Ascending aorta (tissue), 2 donors: Measurements from ENCODE around the gene RUNX1. TPM values are rescaled to one million over a fixed set of nuclear protein-coding genes. Genes with fewer than 3 reads are reported as not detected.

ENCODE experiments used
- DNase-seq, 2 donors: peaks; one replicate each; pipeline ENCODE4 v3.0.0-alpha.2; 2019; ENCODE audit warnings: low spot score in 2 of 2
- H3K27ac ChIP-seq, 2 donors: fragments of 200-600 bp; sonication (generic); one replicate each; pipeline ENCODE4 v1.5.1; 2016 to 2017; ENCODE audit warnings: mild to moderate bottlenecking in 1 of 2
- H3K27me3 ChIP-seq: fragments of 200-600 bp; sonication (generic); one replicate; pipeline ENCODE4 v1.5.1; 2017
- H3K36me3 ChIP-seq, 2 donors: fragments of 200-600 bp; sonication (generic); one replicate each; pipeline ENCODE4 v1.5.1; 2016
- H3K4me1 ChIP-seq, 2 donors: fragments of 200-600 bp; sonication (generic); one replicate each; pipeline ENCODE4 v1.5.1; 2016 to 2017; ENCODE audit warnings: mild to moderate bottlenecking in 1 of 2
- H3K4me3 ChIP-seq, 2 donors: fragments of 200-600 bp; sonication (generic); one replicate each; pipeline ENCODE4 v1.5.1; 2016 to 2017; ENCODE audit warnings: mild to moderate bottlenecking in 1 of 2
- H3K9me3 ChIP-seq, 2 donors: fragments of 200-600 bp; sonication (generic); one replicate each; pipeline ENCODE4 v1.5.1; 2016
- intact Hi-C: fragments of 100-400 bp; cut with DNase I; formaldehyde crosslinking; loops from one replicate; pipeline ENCODE4 v1.15.1; 2023
- total RNA-seq: library from RNA; depleted of rRNA; stranded (reverse); fragments of >200 nt; gene quantifications from one replicate; pipeline ENCODE4 v1.1.0, GENCODE V29; 2016
- TF ChIP-seq, protein P1 (sequence below), 3 experiments: fragments of 200-600 bp in 2 of 3; fragments of 450-650 bp in 1 of 3; sonication (generic) in 2 of 3; IDR thresholded peaks; one replicate each; pipeline ENCODE4 v1.5.1; 2016 to 2019; ENCODE audit warnings: antibody characterized with exemption in 3 of 3, mild to moderate bottlenecking in 1 of 3, moderate library complexity in 1 of 3

RUNX1 gene
- total RNA-seq, 1 donor from 2014 or later = 16.3 TPM

DNA sequence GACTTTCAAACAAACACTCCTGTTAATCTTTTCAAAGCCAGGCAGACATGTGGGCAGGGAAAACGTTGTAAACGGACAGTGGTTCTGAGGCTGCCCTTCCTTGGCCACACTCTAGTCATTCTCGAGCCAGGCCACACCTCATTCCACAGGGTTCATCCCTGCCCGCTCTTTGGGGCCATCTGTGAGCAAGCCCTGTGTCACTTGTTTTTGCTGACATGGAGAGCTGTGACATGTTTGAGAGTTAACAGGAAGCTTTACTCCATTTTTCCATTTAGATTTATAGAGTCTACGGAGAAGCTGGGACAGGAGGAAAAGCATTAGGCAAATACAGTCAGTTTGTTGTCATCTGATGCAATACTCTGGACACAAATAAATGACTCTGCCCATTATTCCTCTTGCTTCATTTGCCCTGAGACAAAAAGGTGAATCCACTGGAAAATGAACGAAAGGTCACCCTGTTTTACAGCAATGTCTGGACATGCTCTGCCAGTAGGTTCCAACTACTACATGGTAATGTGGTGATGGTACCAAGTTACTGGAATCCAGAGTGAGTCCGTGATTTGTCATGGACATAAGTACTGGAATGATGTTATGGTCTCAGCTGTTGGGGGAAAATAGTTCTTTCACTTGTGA, 253.4 kb downstream of the RUNX1 start:
- TF ChIP-seq, protein P1, sequence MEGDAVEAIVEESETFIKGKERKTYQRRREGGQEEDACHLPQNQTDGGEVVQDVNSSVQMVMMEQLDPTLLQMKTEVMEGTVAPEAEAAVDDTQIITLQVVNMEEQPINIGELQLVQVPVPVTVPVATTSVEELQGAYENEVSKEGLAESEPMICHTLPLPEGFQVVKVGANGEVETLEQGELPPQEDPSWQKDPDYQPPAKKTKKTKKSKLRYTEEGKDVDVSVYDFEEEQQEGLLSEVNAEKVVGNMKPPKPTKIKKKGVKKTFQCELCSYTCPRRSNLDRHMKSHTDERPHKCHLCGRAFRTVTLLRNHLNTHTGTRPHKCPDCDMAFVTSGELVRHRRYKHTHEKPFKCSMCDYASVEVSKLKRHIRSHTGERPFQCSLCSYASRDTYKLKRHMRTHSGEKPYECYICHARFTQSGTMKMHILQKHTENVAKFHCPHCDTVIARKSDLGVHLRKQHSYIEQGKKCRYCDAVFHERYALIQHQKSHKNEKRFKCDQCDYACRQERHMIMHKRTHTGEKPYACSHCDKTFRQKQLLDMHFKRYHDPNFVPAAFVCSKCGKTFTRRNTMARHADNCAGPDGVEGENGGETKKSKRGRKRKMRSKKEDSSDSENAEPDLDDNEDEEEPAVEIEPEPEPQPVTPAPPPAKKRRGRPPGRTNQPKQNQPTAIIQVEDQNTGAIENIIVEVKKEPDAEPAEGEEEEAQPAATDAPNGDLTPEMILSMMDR (IDR thresholded peaks at IDR 0.05) = no peak
- Histone ChIP-seq H3K4me1 (no peaks in the 10 kb centered on the region), H3K27me3 (no peaks in the 10 kb centered on the region), H3K27ac (peak overlapping the region in 1 of 2 donors; percentile 34), H3K4me3 (no peak overlapping the region), H3K36me3 (peaks cover 0 to 4% of the 10 kb centered on the region in 2 donors), H3K9me3 (no peaks in the 10 kb centered on the region)
- intact Hi-C loops = no loop called here
- no peak for DNase-seq

DNA sequence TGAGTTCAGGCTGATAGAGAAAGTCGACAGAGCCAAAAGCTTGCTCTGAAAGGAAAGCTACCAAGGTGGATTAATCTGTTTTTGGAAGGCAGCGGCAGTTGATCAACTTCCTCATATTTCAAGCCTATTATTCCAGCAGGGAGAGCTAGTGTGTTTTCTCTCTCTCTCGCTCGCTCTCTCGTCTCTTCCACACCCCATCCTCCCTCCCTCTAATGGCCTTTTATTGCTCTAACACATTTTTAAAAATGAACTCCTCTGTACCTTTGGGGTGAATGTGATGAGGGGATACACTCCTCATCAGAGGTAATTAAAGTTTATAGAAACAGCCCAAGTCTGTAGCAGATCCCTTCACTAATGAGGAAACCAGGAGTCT, 253.9 kb downstream of the RUNX1 start:
- TF ChIP-seq, protein P1 (IDR thresholded peaks at IDR 0.05) = peak in 1 of 3 experiments; percentile 12
- Histone ChIP-seq H3K9me3 (no peaks in the 10 kb centered on the region), H3K4me1 (no peaks in the 10 kb centered on the region), H3K27ac (peak overlapping the region; percentile 34 to 46), H3K27me3 (no peaks in the 10 kb centered on the region), H3K4me3 (no peak overlapping the region), H3K36me3 (peaks cover 0 to 4% of the 10 kb centered on the region in 2 donors)
- no peak for DNase-seq
- intact Hi-C loops = no loop called here

DNA sequence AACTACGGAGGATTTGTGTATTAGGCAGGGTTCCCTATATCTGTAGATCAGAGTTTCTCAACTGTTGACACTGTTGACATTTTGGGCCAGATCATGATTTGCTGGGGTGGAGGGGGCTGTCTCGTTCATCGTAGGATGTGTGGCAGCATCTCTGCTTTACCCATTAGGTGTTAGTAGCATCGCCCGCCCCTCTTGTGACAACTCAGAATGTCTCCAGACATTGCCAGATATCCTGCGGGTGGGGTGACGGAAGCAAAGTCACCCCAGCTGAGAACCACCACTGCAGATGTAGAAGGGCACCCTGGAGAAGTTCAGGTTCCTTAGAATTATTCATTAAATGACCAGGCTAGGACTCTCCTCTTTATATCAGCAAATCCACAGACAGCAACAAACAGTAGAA, 254.4 kb downstream of the RUNX1 start:
- no peak overlapping the region for H3K4me3 ChIP-seq
- no peaks in the 10 kb centered on the region for H3K9me3 ChIP-seq
- no peaks in the 10 kb centered on the region for H3K4me1 ChIP-seq
- H3K36me3 ChIP-seq = peaks cover 0 to 4% of the 10 kb centered on the region in 2 donors
- intact Hi-C loops = no loop called here
- TF ChIP-seq, protein P1 (IDR thresholded peaks at IDR 0.05) = no peak
- H3K27ac ChIP-seq = peak overlapping the region; percentile 34 to 46
- no peaks in the 10 kb centered on the region for H3K27me3 ChIP-seq
- no peak for DNase-seq

DNA sequence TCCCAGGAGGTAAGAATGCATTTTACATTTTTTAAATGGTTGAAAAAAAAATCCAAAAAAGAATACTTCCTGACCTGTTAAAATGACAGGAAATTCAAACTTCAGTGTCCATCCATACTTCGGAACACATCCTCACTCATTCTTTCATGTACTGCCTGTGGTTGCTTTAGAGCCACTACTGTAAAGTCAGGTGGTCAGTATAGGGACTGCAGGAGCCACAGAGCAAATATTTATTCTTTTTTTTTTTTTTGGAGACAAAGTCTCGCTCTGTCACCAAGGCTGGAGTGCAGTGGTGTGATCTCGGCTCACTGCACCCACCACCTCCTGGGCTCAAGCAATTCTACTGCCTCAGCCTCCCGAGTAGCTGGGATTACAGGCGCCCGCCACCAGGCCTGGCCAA, 255.6 kb downstream of the RUNX1 start:
- TF ChIP-seq, protein P1 (IDR thresholded peaks at IDR 0.05) = no peak

DNA sequence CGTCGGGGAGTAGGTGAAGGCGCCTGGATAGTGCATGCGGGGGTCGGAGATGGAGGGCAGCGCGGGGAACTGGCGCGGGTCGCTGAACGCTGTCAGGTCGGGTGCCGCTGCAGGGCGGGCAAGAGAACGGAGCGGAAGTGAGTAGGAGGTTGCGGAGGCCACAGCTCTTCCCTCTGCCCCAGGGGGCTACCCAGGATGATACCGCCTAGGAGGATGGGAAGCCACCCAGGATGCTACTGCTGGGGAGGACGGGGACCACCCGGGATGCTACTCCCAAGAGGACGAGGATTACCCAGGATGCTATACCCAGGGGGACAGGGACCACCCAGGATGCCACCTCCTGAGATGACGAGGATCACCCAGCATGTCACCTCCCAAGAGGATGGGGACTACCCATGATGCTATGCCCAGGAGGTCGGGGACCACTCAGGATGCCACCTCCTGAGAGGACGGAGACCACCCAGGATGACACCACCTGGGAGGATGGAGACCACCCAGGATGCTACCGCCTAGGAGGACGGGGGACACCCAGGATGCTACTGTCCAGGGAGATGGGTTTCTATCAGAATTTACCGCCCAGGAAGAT, 256.5 kb downstream of the RUNX1 start:
- H3K9me3 ChIP-seq = no peaks in the 10 kb centered on the region
- TF ChIP-seq, protein P1 (IDR thresholded peaks at IDR 0.05) = no peak
- DNase-seq = no peak
- no peaks in the 10 kb centered on the region for H3K36me3 ChIP-seq
- no peak overlapping the region for H3K4me3 ChIP-seq
- intact Hi-C loops = no loop called here
- no peaks in the 10 kb centered on the region for H3K27me3 ChIP-seq
- no peaks in the 10 kb centered on the region for H3K4me1 ChIP-seq
- H3K27ac ChIP-seq = no peak overlapping the region

More for the DNA sequence above, 255.6 kb downstream of the RUNX1 start:
- Histone ChIP-seq H3K9me3 (no peaks in the 10 kb centered on the region), H3K27ac (no peak overlapping the region), H3K27me3 (no peaks in the 10 kb centered on the region), H3K4me3 (no peak overlapping the region), H3K4me1 (no peaks in the 10 kb centered on the region), H3K36me3 (no peaks in the 10 kb centered on the region)
- DNase-seq = no peak
- intact Hi-C loops = no loop called here
